NCI-H2171 (cell line): ENCODE results near the gene SLC25A27.

ENCODE experiments used
- DNase-seq: peaks from one replicate; lab custom pipeline; 2025; lab: John Stamatoyannopoulos, UW

Gene SLC25A27

DNA sequence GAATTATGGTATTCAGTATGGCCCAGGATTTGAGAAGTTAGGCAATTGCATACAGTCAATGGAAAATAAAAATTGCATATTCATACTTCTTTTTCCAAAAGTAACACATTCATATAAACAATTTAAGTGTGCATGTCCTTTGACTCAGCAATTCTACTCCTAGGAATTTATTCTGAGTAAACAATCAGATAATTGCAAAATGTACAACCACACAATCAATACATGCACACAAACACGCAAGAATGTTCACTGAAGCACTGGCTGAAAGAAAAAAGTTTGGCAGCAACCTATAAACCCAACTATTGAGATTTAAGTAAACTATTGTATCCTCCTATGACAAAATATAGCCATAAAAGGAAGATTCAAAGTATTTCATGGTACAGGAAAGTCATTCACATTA is 1.8 kb upstream of the SLC25A27 start:
- no peak for DNase-seq

DNA sequence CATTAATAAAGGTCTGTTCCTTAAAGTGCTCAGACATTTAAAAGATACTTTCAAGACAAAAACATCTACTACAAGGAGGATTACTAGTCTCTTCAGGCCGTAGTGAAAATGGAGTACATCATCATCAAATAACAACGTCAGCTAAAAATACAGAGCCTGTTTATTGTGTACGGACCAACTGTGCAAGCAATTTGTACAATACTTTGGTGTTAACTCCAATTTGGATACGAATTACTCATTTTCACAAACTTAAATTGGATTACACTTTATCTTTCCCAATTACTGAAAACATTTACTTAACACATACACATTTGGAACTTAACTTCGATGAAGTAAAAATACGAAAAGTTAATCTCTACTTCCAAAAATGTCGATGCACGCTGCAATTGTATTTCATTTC is 959 bp upstream of the SLC25A27 start:
- DNase-seq, result no peak

DNA sequence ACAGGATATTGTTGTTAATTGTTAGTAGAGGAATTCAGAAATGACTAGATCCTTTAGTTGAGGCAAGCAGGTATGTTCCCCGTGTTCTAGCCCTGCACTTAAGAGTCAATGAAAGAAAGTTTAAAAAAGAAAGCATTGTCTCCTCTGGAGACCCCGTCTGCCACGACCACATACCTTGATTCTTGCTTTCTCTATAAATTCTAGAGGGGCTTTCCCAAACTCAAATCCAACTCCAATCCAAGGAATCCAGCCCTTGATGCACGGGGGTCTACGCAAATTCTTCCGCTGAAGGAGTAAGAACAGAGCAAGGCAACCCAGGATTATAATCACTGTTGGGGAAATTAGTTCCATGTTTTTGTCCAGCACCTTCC is 558 bp upstream of the SLC25A27 start:
- no peak for DNase-seq

DNA sequence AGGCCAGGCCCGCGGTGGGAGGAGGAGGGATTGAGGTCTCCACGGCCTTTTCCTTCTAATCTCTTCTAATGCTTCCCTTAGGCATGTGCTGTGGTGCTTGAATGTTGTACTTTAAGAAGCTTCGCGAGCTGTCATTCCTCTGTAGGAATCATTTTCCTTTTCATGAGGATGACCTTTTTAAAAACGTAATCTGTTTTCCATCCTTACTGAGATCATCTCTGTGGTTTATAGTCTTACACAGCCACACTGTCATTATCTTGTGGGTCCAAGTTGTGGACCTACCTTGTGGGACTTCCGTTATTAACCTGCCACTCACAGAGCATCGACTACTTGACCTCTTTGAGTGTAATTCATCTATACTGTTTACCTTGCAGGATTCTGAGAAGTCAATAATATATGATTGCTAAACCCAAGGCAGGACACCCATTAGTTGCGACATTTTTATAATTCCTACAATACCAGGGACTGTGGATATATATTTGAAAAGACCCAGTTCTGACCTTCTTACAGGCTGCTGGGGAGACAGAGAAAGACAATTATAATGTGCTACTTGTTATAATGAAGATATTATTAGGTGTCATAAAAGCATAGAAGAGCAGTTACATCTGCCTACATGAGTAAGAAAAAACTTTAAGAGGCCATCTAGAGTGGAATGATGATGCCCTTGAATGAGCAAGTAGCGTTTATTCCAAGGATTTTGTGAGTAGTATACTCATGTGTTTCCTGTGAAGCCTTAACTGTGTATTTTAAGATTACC is 842 bp downstream of the SLC25A27 start:
- no peak for DNase-seq

DNA sequence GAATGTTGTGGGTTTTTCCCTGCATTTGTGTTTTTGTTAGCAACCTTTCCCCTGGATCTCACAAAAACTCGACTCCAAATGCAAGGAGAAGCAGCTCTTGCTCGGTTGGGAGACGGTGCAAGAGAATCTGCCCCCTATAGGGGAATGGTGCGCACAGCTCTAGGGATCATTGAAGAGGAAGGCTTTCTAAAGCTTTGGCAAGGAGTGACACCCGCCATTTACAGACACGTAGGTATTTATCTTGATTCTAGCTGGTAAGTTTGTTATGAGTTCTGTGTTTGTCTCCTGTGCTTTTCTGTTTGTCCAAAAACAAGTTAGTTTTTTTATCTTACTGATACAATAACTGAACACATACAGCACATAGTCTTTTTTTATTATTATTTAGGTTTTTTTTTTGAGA is 3.0 kb downstream of the SLC25A27 start:
- DNase-seq, result no peak

DNA sequence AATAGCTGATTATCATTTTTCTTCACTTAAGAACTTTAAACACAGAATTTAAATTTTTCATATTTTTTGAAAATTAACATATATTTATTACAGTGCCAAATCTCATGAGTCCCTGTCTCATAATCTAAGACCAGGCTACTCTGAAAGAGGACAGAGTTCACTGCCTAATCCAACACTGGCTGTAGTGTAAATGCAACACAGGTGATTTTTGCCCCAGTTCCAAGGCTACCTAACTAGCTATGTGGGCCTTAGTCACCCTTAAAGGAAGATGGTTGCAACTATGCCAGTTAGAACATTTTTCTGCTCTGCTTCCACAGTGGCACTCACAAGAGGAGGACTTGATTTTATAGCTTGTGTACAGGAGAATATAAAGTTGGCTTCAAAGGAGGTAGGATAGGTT is 4.9 kb downstream of the SLC25A27 start:
- DNase-seq, result no peak

DNA sequence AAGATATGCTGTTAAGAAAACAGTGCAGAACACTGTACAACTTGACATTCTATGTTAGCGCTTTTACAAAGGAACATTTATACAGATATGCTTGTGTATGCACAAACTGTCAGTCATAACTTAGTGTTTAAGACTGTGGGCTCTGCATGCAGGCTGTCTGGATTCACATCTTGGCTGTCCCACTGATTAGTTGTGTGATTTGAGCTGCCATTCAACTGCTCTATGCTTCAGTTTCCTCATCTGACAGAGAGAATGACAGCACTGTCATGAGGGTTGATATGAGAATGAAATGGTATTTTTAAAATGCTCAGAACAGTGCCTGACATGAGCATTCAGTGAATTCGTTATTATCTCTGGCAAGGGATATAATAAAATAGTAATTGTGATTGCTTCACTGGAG is 8.7 kb downstream of the SLC25A27 start:
- no peak for DNase-seq

DNA sequence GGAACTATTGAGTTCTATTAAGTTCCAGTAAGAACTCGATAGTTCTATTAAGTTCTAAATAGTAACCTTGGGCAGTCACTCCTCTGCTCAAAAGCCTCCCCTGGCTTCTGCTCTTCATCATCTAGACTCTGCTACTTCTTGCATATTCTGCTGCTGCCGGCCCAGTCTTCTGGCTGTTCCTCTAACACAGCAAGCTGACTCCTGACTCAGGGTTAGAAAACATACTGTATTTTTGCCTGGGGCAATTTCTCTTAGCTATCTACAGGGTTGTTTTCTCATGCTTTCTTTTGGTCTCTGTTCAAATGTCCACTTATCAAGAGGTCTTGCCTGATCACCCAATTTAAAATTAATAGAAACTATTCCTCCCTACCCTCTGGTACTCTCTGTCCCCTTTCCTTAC is 14.6 kb downstream of the SLC25A27 start:
- no peak for DNase-seq

DNA sequence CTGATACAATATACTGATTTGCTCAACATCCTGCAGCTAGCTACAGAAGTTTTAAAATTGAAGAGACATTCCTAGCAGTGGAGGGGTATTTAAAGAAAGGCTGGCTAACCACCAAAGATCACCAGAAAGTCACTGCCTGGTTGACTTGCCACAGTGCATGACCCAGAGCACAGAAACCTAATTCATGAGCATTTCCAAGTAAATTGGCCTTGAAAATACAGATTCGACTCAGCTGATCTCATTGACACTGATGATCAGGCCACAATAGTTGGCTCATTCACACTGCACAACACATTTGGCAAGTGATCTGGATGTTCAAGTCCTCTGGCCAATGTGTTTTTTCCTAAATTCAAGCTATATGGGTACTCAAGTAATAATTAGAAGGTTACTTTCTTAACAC is 21.6 kb downstream of the SLC25A27 start:
- DNase-seq, result no peak

DNA sequence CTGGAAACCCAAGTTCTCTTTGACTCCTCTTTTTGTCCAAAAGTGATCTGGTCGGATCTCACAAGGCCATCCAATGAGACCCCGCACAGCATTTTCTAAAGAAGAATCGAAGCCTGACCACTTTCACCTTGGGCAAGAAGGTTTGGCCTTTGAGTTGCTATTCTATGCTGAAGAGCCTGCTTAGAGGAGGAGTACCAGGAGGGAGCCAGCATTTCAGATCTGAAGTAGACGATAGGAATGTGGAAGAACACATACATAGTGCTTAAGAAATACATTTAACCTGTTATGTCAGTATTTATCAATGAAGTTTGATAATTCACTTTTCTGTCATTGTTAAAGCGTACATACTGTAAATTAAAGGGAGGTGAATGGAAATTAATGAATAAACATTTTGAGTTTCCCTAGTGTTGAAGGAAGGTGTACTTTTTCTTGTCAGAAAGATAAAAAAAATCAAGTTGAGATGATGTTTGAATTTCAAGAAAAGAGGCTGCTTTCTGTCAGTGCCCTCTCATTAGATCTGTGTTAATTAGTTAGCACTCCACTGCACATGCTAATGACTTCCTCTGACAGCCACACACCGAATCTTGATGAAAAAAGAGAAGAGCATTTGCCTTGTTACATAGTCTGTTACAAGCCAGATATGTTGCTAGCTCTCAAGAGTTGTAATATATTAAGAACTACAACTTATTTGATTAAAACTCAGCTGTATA is 24.0 kb downstream of the SLC25A27 start:
- DNase-seq, result no peak

DNA sequence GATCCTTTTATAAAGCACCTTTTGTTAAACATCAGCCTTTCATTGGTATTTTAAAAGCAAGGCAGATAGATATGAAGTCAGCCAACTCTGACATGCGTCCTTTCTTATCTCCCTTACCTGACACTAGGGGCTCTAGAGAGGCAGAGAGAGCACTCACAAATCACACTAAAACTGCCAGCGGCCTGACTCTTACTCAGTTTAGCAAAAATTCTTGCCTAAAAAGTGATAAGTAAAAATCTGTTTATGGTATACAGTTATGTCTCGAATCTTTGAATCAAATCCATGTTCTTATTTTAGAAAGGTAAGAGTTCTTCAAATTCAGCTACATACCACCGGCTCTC is 24.5 kb downstream of the SLC25A27 start:
- DNase-seq, result no peak

DNA sequence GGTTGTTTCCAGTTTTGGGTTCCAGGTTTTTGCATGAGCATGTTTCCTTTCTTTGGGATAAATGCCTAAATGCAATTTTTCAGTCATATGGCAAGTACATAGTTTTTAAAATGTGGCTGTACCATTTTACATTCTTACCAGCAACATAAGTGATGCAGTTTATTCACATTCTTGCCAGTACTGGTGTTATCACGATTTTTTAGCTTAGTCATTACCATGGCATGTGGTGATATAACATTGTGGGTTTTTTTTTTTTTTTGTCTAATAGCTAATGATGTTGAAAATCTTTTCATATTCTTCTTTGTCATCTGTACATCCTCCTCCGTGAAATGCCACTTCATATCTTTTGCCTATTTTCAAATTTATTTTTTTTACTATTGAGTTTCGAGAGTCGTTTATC is 32.0 kb downstream of the SLC25A27 start:
- DNase-seq, result no peak

DNA sequence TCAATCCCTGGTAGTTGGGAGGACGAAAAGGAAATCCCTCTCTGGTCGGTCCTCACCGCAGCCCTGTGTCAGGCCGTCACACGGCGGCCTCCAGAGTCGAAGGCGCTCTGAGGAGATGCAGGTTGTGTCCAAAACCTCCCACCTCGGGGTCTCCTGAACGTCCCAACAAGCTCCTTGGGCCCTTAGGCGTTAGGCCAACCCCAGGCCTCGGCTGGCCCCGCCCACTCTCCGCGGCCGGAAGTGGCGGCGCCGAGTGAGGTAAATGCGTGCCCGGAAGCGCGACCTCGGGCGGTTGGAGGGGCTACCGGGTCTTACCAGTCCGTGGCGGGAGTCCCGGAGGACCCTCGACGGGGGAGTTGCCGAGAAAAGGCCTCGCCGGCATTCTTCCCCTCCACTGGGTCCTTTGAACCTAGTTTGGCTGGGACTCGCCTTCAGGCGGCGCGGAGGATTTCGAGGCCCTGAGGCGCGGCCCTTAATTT is 34.9 kb downstream of the SLC25A27 start, which contains the start of gene TDRD6:
TDRD6 (plus strand) TSS at position 267 of the 479 bp plus-strand sequence. CDS start 244 bp downstream, outside the sequence.
- no peak for DNase-seq

DNA sequence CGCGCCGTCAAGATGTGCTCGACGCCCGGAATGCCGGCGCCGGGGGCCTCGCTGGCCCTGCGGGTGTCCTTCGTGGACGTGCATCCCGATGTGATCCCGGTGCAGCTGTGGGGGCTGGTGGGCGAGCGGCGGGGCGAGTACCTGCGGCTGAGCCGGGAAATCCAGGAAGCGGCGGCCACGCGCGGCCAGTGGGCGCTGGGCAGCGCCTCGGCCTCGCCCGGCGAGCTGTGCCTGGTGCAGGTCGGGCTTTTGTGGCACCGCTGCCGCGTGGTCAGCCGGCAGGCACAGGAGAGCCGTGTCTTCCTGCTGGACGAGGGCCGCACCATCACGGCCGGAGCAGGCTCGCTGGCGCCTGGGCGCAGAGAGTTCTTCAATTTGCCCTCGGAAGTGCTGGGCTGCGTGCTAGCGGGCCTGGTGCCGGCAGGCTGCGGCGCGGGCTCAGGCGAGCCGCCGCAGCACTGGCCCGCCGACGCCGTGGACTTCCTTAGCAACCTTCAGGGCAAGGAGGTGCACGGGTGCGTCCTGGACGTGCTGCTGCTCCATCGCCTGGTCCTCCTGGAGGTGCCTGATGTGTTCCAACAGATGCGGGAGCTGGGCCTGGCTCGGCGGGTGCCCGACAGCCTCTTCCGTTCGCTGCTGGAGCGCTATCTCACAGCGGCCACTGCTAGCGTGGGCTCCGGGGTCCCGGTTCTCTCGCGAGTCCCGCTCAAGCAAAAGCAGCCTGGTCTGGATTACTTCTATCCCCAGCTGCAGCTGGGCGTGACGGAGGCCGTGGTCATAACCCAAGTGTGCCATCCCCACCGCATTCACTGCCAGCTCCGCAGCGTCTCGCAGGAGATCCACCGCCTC is 35.6 kb downstream of the SLC25A27 start:
- DNase-seq, result no peak

DNA sequence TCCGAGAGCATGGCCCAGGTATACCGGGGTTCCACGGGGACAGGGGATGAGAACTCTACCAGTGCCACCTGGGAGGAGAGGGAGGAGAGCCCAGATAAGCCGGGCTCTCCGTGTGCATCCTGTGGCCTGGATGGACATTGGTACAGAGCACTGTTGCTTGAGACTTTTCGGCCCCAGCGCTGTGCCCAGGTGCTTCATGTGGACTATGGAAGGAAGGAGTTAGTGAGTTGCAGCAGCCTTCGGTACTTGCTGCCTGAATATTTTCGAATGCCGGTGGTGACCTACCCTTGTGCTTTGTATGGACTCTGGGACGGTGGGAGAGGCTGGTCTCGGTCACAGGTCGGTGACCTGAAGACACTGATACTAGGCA is 36.2 kb downstream of the SLC25A27 start:
- no peak for DNase-seq

DNA sequence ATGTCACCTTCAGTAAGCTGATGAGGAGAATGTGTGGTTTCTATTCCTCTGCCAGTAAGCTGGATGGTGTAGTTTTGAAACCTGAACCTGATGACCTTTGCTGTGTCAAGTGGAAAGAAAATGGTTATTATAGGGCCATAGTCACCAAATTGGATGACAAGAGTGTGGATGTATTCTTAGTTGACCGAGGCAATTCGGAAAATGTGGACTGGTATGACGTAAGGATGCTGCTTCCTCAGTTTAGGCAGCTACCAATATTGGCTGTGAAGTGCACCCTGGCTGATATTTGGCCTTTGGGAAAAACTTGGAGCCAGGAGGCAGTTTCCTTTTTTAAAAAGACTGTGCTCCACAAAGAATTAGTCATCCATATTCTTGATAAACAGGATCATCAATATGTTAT is 36.9 kb downstream of the SLC25A27 start:
- DNase-seq, result no peak

DNA sequence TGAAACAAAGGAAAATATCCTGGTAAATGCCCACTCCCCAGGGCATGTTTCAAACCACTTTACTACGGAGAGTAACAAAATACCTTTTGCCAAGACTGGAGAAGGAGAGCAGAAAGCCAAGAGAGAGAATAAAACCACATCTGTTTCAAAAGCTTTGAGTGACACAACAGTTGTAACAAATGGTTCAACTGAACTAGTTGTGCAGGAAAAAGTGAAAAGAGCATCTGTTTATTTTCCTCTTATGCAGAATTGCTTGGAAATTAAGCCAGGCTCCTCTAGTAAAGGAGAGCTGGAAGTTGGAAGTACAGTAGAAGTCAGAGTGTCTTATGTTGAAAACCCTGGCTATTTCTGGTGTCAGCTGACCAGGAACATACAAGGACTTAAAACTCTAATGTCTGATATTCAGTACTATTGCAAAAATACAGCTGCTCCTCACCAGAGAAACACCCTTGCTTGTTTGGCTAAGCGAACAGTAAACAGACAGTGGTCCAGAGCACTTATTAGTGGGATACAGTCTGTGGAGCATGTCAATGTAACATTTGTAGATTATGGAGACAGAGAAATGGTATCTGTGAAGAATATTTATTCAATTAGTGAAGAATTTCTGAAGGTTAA is 37.5 kb downstream of the SLC25A27 start:
- DNase-seq, result no peak

DNA sequence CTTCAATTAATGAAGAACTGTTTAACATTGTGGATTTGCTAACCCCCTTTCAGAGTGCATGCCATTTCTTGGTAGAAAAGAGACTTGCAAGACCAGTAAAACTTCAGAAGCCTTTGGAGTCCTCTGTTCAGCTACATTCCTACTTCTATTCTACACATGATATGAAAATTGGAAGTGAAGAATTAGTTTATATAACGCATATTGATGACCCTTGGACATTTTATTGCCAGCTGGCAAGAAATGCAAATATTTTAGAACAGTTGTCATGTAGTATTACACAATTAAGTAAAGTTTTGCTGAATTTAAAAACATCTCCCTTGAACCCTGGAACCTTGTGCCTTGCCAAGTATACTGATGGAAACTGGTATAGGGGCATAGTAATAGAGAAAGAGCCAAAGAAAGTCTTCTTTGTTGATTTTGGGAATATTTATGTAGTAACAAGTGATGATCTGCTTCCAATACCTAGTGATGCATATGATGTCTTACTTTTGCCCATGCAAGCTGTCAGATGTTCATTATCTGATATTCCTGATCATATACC is 38.2 kb downstream of the SLC25A27 start:
- no peak for DNase-seq

DNA sequence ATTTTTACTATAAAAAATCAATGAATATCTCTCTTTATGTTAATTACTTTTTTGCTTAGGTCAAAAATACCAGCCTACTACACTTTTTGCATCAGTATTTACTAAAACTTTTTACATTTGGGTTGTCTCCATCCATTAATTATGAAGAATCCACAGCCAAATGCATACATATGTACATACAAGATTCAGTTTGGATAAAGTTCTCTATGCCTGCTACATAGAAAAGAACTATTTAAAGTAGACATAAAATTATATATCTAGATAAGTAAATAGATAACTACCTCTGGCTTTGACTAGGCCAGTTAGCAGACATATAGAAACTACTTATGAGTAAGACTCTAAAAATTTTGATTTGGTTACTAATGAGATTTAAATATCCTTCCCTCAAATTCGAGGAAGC is 47.2 kb downstream of the SLC25A27 start:
- DNase-seq, result no peak

DNA sequence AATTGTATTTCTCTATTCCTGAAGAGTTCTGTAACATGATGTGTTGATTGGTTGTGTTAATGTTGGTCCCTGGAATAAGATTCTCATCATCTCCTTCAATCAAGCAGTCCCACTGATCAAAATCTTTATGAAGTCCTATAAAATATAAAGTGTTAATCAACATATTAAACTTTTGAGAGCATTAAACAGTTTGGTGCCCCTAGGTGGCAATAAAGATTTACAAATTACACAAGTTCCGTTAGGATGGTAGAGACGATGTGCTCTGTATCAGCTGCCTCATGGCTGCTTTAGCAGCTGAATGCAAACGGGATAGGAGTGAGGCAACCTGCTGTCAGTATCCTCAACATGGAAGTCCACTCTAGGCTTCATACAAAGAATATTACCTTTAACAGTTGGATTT is 51.8 kb downstream of the SLC25A27 start:
- DNase-seq, result no peak

DNA sequence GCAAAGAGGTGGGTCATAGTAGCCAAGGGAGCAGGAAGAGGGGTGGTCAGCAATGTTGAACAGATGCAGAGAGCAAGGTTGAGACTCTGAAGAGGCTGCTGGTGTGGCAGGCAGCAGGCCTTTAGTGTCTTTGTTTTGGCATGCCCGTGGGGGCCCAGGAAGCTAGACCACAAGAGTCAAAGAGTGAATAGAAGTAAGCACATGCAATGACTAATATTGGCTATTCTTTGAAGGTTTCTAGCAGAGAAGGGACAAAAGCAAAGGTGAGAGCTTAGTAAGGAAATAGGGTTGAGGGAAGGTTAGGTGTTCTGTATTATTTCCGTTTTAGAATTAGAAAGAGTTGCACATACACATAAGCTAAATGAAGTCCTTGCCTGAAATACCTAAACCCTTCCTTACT is 53.7 kb downstream of the SLC25A27 start:
- no peak for DNase-seq

DNA sequence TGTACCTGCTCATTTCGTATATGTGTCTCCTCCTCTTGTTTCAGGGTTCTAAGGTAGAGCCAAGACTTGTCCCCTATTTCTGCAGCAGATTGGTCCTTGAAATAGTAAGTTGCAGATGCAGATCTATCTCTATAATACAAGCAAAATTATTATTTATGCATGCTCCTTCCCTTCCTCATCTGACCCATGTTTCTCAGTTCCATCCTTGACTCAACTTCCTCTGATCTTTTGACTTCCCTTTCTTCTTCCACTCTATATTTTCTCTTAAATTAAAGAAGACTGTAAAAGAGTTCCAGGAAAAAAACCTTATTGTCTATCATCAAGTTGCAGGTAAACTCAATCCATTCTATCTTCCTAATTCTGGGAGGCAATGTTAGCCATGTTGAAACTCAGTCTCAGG is 58.7 kb downstream of the SLC25A27 start:
- DNase-seq, result no peak
